ENCODE results near the gene PDYN.

- no peak for TF ChIP-seq CTCF (IDR thresholded peaks at IDR 0.05; ENCODE audit: borderline replicate concordance, extremely low read depth, low read length, poor library complexity, severe bottlenecking)
- no peak for TF ChIP-seq EZH2 (IDR thresholded peaks at IDR 0.05; ENCODE audit: borderline replicate concordance, low read depth, low read length, severe bottlenecking)
Observed at GRCh38 chr20:1950836-1951235, 43.0 kb downstream of the PDYN start.
